Hematopoietic multipotent progenitor cell treated with erythropoietin and hydrocortisone succinate and interleukin-3 and kit ligand, for 17 days (in vitro differentiated cells): Measurements from ENCODE around the gene FNDC1.

ENCODE experiments used
- DNase-seq: peaks from one replicate; pipeline ENCODE4 v3.0.0-alpha.2; 2015; ENCODE audit warnings: low spot score

The FNDC1 gene

DNA sequence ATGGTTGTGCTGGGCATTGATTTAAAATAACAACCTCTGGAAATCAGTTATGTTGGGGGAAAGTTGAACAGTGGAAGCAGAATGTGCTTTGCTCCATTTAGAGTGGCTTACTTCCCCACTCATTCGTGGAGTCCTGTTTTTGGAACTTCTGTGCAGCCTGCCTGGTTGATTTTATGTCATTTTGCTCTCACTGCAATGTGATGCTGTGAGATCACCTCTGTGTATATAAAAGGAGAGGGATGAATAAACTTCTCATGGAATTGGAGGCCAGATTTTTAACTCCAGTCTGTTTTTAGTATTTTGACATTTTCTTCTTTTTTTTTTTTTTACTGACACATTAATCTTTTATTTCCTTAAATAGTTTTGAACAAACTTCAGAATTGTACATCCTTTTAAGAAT is 139.0 kb downstream of the FNDC1 start:
- no peak for DNase-seq

DNA sequence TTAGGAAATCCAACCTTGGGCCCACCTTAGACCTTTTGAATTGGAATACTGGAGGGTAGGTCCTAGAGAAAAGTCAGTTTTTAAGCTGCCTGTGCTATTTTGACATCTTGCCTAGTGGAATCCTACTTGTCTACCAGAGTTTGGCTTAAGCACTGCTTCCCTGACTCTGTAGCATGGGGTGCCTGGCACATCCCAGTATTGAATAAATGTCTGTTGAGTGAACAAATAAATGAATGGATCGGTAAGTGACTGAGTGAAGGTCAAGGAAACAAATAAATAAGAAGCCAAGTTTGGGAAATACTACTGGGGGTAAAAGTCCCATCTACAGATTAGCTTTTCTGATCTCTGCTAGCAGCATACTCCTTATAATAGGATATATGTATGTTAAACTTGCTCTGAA is 140.5 kb downstream of the FNDC1 start:
- DNase-seq = no peak

DNA sequence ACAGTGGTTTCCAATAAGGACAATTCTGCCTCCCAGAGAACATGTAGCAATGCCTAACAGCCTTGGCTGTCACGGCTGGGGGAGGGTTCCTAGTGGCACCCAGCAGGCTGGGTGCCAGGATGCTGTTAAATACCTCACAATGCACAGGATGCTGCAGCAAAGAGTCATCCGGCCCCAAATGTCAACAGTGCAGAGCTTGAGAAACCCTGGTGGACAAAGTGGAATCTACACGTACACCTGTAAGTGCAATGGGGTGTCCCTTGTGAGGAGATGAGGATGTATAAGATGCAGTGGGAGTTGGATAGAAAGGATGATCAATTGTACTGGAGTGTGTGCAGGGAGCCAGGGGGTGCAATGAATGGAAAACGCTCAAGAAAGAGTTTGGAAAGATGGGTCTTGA is 142.4 kb downstream of the FNDC1 start:
- DNase-seq = no peak

- no peak for DNase-seq
Measured at GRCh38 chr6:159312206-159312605, 143.0 kb downstream of the FNDC1 start.

- DNase-seq = no peak
Measured at GRCh38 chr6:159313018-159313417, 143.8 kb downstream of the FNDC1 start.

GRCh38 chr6:159315562-159315961 is 146.4 kb downstream of the FNDC1 start:
- DNase-seq = no peak

DNA sequence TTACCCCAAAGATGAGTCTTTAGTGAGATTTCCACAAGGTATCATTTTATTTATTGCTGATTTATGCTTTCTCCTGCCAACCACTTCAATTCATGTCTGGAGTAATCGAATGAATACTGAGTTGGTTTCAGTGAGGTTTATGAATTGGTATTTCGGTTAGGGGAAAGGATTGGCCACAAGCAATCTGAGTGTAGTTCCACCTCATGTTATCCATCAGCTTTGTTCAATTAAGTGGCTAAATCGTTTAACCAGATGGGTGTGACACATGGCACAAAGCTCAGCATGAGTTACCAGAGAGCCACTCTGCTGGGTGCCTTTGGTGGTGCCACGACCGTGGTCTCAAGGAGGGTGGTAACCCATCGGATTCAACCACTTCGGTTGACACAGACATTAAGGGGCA is 148.2 kb downstream of the FNDC1 start:
- DNase-seq = no peak

DNA sequence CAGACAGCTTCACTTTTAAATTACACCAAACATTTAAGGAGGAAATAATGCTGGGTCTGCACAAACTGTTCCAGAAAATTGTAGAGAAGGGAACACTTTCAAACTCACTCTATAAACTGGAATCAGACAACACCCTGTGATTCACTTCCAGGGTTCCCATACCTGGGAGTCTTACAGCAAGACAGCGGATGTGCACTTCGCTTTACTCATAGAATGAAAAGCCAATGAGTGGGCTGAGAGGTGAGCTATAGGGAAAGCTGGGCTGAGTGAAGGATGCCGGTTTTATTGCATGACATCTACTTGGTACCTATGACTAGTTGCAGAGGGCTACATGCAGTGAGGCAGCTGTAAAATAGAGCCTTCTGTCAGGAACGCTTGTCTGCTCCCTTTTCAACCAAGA is 152.1 kb downstream of the FNDC1 start:
- DNase-seq = no peak
